HCT116 (cell line): Measurements from ENCODE around the gene USP3. TPM values are rescaled to one million over a fixed set of nuclear protein-coding genes. Genes with fewer than 3 reads are reported as not detected.

Experiments used
- ATAC-seq: fragments of 200-7000 bp; cut with Tn5 transposase; 2 replicates; pipeline ENCODE4 v1.9.1; 2020; ENCODE audit warnings: mild to moderate bottlenecking, moderate library complexity
- BruUV-seq: library from RNA; stranded (reverse); fragments of 400-500 nt; replicated peaks from 2 replicates; lab custom pipeline; 2021; lab: Mats Ljungman, UMichigan
- CTCF ChIA-PET: fragments of 300-600 bp; sonication (Branson Sonifier 250); formaldehyde crosslinking; loops from one replicate; lab custom pipeline; 2021; ENCODE audit warnings: antibody characterized with exemption; lab: Charles Lee
- POLR2A ChIA-PET: fragments of 300-600, 350-600 bp; sonication (Branson Sonifier 250); formaldehyde crosslinking; loops from one replicate; lab custom pipeline; 2021; ENCODE audit warnings: antibody characterized with exemption; lab: Charles Lee
- RAD21 ChIA-PET, 2 experiments: fragments of 300-600 bp; sonication (Branson Sonifier 250); formaldehyde crosslinking; loops; one replicate each; lab custom pipeline; 2023; ENCODE audit warnings: low total read pairs in 2 of 2; ENCODE audit not compliant: uncharacterized antibody in 2 of 2, unreplicated experiment in 2 of 2, low non-redundant PET in 1 of 2; lab: Charles Lee
- DNase-seq: peaks from one replicate; pipeline ENCODE4 v3.0.0-alpha.2; 2010; ENCODE audit warnings: low read depth, low spot score
- H2AFZ ChIP-seq: fragments of 200-600 bp; shearing (Covaris generic), sonication (generic); 2 replicates; pipeline ENCODE4 v1.6.1; 2017; ENCODE audit warnings: low read depth, mixed run types, mixed read lengths, antibody characterized with exemption, low read length; ENCODE audit not compliant: poor library complexity, severe bottlenecking
- H3K27ac ChIP-seq: 2 replicates; pipeline ENCODE4 v1.5.1; 2012; ENCODE audit warnings: low read depth, low read length
- H3K27me3 ChIP-seq: fragments of 200-600 bp; sonication (generic); 2 replicates; pipeline ENCODE4 v1.6.1; 2016; ENCODE audit warnings: mixed run types, low read length, mixed read lengths; ENCODE audit not compliant: insufficient read depth
- H3K36me3 ChIP-seq, 2 experiments: fragments of 200-500 bp in 1 of 2; fragments of 200-600 bp in 1 of 2; sonication (Bioruptor generic) in 1 of 2; sonication (generic) in 1 of 2; 2 replicates each; pipeline versions ENCODE4 v1.5.1 to v1.6.1; 2014 to 2016; ENCODE audit warnings: low read length in 2 of 2, inconsistent platforms in 1 of 2, mixed read lengths in 1 of 2, mixed run types in 1 of 2; ENCODE audit not compliant: insufficient read depth in 2 of 2, control insufficient read depth in 1 of 2
- H3K4me1 ChIP-seq, 2 experiments: fragments of 200-600 bp in 1 of 2; sonication (generic) in 1 of 2; 2 replicates each; pipeline versions ENCODE4 v1.5.1 to v1.6.1; 2012 to 2017; ENCODE audit warnings: low read length in 2 of 2, inconsistent platforms in 1 of 2, mild to moderate bottlenecking in 1 of 2, mixed read lengths in 1 of 2, mixed run types in 1 of 2, moderate library complexity in 1 of 2; ENCODE audit not compliant: insufficient read depth in 2 of 2, control insufficient read depth in 1 of 2
- H3K4me2 ChIP-seq: fragments of 200-600 bp; sonication (generic); 2 replicates; pipeline ENCODE4 v1.6.1; 2017; ENCODE audit warnings: mixed run types, low read length, mixed read lengths
- H3K4me3 ChIP-seq, 2 experiments: fragments of 200-600 bp in 1 of 2; sonication (generic) in 1 of 2; replicated peaks in 1 of 2; 2 replicates each; pipeline ENCODE4 v1.5.1; 2011 to 2016; ENCODE audit warnings: low read length in 2 of 2, control low read depth in 1 of 2, low read depth in 1 of 2, mild to moderate bottlenecking in 1 of 2, mixed read lengths in 1 of 2, mixed run types in 1 of 2
- H3K79me2 ChIP-seq: fragments of 200-600 bp; sonication (generic); 2 replicates; pipeline ENCODE4 v1.6.1; 2017; ENCODE audit warnings: mild to moderate bottlenecking, mixed run types, low read length, moderate library complexity, mixed read lengths; ENCODE audit not compliant: insufficient read depth
- H3K9ac ChIP-seq: fragments of 200-600 bp; sonication (generic); 2 replicates; pipeline ENCODE4 v1.6.1; 2016; ENCODE audit warnings: low read length, mixed read lengths
- H3K9me2 ChIP-seq: fragments of 200-600 bp; sonication (generic), shearing (Covaris generic); 2 replicates; pipeline ENCODE4 v1.6.1; 2017; ENCODE audit warnings: mixed run types, mild to moderate bottlenecking, moderate library complexity; ENCODE audit not compliant: insufficient read depth
- H3K9me3 ChIP-seq, 2 experiments: fragments of 200-500 bp in 1 of 2; fragments of 200-600 bp in 1 of 2; sonication (Bioruptor generic) in 1 of 2; sonication (generic) in 1 of 2; 2 replicates each; pipeline ENCODE4 v1.6.1; 2014 to 2017; ENCODE audit warnings: low read length in 2 of 2, mixed read lengths in 2 of 2, inconsistent platforms in 1 of 2, low read depth in 1 of 2, mild to moderate bottlenecking in 1 of 2, mixed run types in 1 of 2, moderate library complexity in 1 of 2; ENCODE audit not compliant: control insufficient read depth in 1 of 2, insufficient read depth in 1 of 2
- H4K20me1 ChIP-seq: fragments of 200-600 bp; sonication (generic), shearing (Covaris generic); 2 replicates; pipeline ENCODE4 v1.6.1; 2017; ENCODE audit warnings: mixed run types, mild to moderate bottlenecking, moderate library complexity; ENCODE audit not compliant: insufficient read depth
- CBX3 ChIP-seq: IDR thresholded peaks from 2 replicates; pipeline ENCODE4 v1.6.1; 2012; ENCODE audit warnings: low read depth
- CEBPB ChIP-seq: IDR thresholded peaks from 2 replicates; pipeline ENCODE4 v1.6.1; 2012; ENCODE audit warnings: low read depth
- ELF1 ChIP-seq: IDR thresholded peaks from 2 replicates; pipeline ENCODE4 v1.6.1; 2012; ENCODE audit warnings: low read depth, borderline replicate concordance
- EZH2 ChIP-seq: fragments of 200-600 bp; sonication (generic); IDR thresholded peaks from 2 replicates; pipeline ENCODE4 v1.6.1; 2017; ENCODE audit warnings: antibody characterized with exemption, mixed run types
- EZH2phosphoT487 ChIP-seq: fragments of 200-600 bp; IDR thresholded peaks from 2 replicates; pipeline ENCODE4 v1.6.1; 2018; ENCODE audit warnings: antibody characterized with exemption, borderline replicate concordance
- FOSL1 ChIP-seq: IDR thresholded peaks from 2 replicates; pipeline ENCODE4 v1.6.1; 2012; ENCODE audit warnings: low read depth
- JUND ChIP-seq: IDR thresholded peaks from 2 replicates; pipeline ENCODE4 v1.6.1; 2012
- MAX ChIP-seq: IDR thresholded peaks from 2 replicates; pipeline ENCODE4 v1.6.1; 2012
- POLR2AphosphoS5 ChIP-seq: IDR thresholded peaks from 2 replicates; pipeline ENCODE4 v1.6.1; 2011; ENCODE audit warnings: mild to moderate bottlenecking, low read depth, low read length, moderate library complexity
- RAD21 ChIP-seq: IDR thresholded peaks from 2 replicates; pipeline ENCODE4 v1.6.1; 2012; ENCODE audit warnings: low read depth, mild to moderate bottlenecking
- SIN3A ChIP-seq: IDR thresholded peaks from 2 replicates; pipeline ENCODE4 v1.6.1; 2012; ENCODE audit warnings: low read depth
- SP1 ChIP-seq: IDR thresholded peaks from 2 replicates; pipeline ENCODE4 v1.6.1; 2012; ENCODE audit warnings: low read depth
- SRF ChIP-seq: IDR thresholded peaks from 2 replicates; pipeline ENCODE4 v1.6.1; 2012; ENCODE audit warnings: low read depth
- ZFX ChIP-seq: fragments of 450-650 bp; IDR thresholded peaks from 2 replicates; pipeline ENCODE4 v1.6.1; 2017
- ZNF274 ChIP-seq: fragments of 200-500 bp; sonication (Bioruptor generic); IDR thresholded peaks from 2 replicates; pipeline ENCODE4 v1.6.1; 2014; ENCODE audit warnings: mild to moderate bottlenecking, low read depth, low read length, inconsistent platforms
- intact Hi-C: fragments of 100-400 bp; cut with micrococcal nuclease; formaldehyde crosslinking; loops from 2 replicates; pipeline ENCODE4 v1.10.0; 2022
- total RNA-seq: library from RNA; stranded (reverse); gene quantifications from one replicate; pipeline ENCODE4 v1.2.1, GENCODE V29; 2021; ENCODE audit not compliant: unreplicated experiment
- TF ChIP-seq, protein P1 (sequence below): IDR thresholded peaks from 2 replicates; pipeline ENCODE4 v1.6.1; 2011; ENCODE audit warnings: mild to moderate bottlenecking, low read length, moderate library complexity; ENCODE audit not compliant: insufficient replicate concordance; ENCODE audit errors: extremely low read depth
- TF ChIP-seq, protein P2 (sequence below): IDR thresholded peaks from 2 replicates; pipeline ENCODE4 v1.6.1; 2012; ENCODE audit warnings: low read depth

USP3 gene
- total RNA-seq, 1 experiment from 2014 or later, result 61.6 TPM

- intact Hi-C loops, result no loop called here
- H3K27me3 ChIP-seq, result no peaks in the 10 kb centered on the region
- RAD21 ChIA-PET, result no interaction called here
- no peak for ATAC-seq
- H3K9me2 ChIP-seq, result no peaks in the 10 kb centered on the region
- H3K4me3 ChIP-seq, result no peak overlapping the region
- CTCF ChIA-PET, result interaction anchor here (0.9 kb wide), 1 partner anchor 10 kb away, joined by 4 read pairs; no protein-coding TSS in a partner anchor
- H3K4me2 ChIP-seq, result peak overlapping the region; percentile 3; the same call in 1 of the 2 replicates
- H3K9me3 ChIP-seq, result no peaks in the 10 kb centered on the region
- no peaks in the 10 kb centered on the region for H4K20me1 ChIP-seq
- H2AFZ ChIP-seq, result no peak overlapping the region
- DNase-seq, result no peak
- peaks cover 5 to 20% of the 10 kb centered on the region in 2 experiments; a peak in 3 of 4 replicates for H3K4me1 ChIP-seq
- no peak for TF ChIP-seq ZFX
- H3K9ac ChIP-seq, result no peak overlapping the region
- no peaks in the 10 kb centered on the region for H3K79me2 ChIP-seq
- no peaks in the 10 kb centered on the region for H3K36me3 ChIP-seq
- POLR2A ChIA-PET, result no interaction called here
- no TSS peak for BruUV-seq
- H3K27ac ChIP-seq, result no peak overlapping the region
Measured at GRCh38 chr15:63492541-63493077, 11.8 kb upstream of the USP3 start.

GRCh38 chr15:63493436-63493835 lies 11.0 kb upstream of the USP3 start:
- no peak for DNase-seq
- Histone ChIP-seq H3K27me3 (no peaks in the 10 kb centered on the region), H3K9ac (no peak overlapping the region), H3K27ac (no peak overlapping the region), H3K4me2 (no peak overlapping the region), H3K9me2 (no peaks in the 10 kb centered on the region), H3K79me2 (no peaks in the 10 kb centered on the region), H3K36me3 (no peaks in the 10 kb centered on the region), H3K9me3 (no peaks in the 10 kb centered on the region), H3K4me3 (no peak overlapping the region), H4K20me1 (no peaks in the 10 kb centered on the region), H3K4me1 (peaks cover 5 to 20% of the 10 kb centered on the region in 2 experiments; a peak in 3 of 4 replicates), H2AFZ (no peak overlapping the region)
- BruUV-seq, result no TSS peak
- intact Hi-C loops, result no loop called here
- ATAC-seq, result no peak
- ChIA-PET CTCF (no interaction called here), POLR2A (interaction anchor here (0.8 kb wide), 1 partner anchor 11 kb away, joined by 4 read pairs; the partner anchor contains the start of gene USP3), RAD21 (no interaction called here)
- TF ChIP-seq FOSL1, result no peak
- no peak for TF ChIP-seq EZH2
- TF ChIP-seq ZNF274, result no peak
- TF ChIP-seq, protein P1, sequence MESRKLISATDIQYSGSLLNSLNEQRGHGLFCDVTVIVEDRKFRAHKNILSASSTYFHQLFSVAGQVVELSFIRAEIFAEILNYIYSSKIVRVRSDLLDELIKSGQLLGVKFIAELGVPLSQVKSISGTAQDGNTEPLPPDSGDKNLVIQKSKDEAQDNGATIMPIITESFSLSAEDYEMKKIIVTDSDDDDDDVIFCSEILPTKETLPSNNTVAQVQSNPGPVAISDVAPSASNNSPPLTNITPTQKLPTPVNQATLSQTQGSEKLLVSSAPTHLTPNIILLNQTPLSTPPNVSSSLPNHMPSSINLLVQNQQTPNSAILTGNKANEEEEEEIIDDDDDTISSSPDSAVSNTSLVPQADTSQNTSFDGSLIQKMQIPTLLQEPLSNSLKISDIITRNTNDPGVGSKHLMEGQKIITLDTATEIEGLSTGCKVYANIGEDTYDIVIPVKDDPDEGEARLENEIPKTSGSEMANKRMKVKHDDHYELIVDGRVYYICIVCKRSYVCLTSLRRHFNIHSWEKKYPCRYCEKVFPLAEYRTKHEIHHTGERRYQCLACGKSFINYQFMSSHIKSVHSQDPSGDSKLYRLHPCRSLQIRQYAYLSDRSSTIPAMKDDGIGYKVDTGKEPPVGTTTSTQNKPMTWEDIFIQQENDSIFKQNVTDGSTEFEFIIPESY, result no peak
- no peak for TF ChIP-seq RAD21
- TF ChIP-seq SIN3A, result no peak
- no peak for TF ChIP-seq SRF
- TF ChIP-seq CEBPB, result no peak
- no peak for TF ChIP-seq EZH2phosphoT487
- no peak for TF ChIP-seq MAX
- TF ChIP-seq POLR2AphosphoS5, result no peak
- TF ChIP-seq SP1, result no peak
- TF ChIP-seq JUND, result no peak
- TF ChIP-seq CBX3, result no peak
- TF ChIP-seq, protein P2, sequence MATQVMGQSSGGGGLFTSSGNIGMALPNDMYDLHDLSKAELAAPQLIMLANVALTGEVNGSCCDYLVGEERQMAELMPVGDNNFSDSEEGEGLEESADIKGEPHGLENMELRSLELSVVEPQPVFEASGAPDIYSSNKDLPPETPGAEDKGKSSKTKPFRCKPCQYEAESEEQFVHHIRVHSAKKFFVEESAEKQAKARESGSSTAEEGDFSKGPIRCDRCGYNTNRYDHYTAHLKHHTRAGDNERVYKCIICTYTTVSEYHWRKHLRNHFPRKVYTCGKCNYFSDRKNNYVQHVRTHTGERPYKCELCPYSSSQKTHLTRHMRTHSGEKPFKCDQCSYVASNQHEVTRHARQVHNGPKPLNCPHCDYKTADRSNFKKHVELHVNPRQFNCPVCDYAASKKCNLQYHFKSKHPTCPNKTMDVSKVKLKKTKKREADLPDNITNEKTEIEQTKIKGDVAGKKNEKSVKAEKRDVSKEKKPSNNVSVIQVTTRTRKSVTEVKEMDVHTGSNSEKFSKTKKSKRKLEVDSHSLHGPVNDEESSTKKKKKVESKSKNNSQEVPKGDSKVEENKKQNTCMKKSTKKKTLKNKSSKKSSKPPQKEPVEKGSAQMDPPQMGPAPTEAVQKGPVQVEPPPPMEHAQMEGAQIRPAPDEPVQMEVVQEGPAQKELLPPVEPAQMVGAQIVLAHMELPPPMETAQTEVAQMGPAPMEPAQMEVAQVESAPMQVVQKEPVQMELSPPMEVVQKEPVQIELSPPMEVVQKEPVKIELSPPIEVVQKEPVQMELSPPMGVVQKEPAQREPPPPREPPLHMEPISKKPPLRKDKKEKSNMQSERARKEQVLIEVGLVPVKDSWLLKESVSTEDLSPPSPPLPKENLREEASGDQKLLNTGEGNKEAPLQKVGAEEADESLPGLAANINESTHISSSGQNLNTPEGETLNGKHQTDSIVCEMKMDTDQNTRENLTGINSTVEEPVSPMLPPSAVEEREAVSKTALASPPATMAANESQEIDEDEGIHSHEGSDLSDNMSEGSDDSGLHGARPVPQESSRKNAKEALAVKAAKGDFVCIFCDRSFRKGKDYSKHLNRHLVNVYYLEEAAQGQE, result no peak
- TF ChIP-seq ELF1, result no peak
